ES-I3 (cell line): Measurements from ENCODE around the gene ATP13A1.
"Not testable (repeated sequence)": the region's sequence is repeated elsewhere in the genome, so short reads cannot be mapped to it uniquely, and the experiment has no call there.

Experiments
- H3K36me3 ChIP-seq: 2 replicates; pipeline ENCODE4 v1.6.1; 2013; ENCODE audit warnings: mild to moderate bottlenecking, low read length, control low read depth, moderate library complexity; ENCODE audit not compliant: insufficient read depth
- H3K4me1 ChIP-seq: 2 replicates; pipeline ENCODE4 v1.6.1; 2013; ENCODE audit warnings: mild to moderate bottlenecking, control low read depth, low read length; ENCODE audit not compliant: insufficient read depth
- H3K9ac ChIP-seq: 2 replicates; pipeline ENCODE4 v1.6.1; 2013; ENCODE audit warnings: low read depth, mild to moderate bottlenecking, low read length, moderate library complexity
- H3K9me3 ChIP-seq: 2 replicates; pipeline ENCODE4 v1.6.1; 2013; ENCODE audit warnings: mild to moderate bottlenecking, low read length, moderate library complexity; ENCODE audit not compliant: control insufficient read depth, insufficient read depth

ATP13A1 gene

GRCh38 chr19:19628501-19629134, 34.9 kb downstream of the ATP13A1 start:
- peak overlapping the region; percentile 72 for H3K9ac ChIP-seq
- peaks cover 7% of the 10 kb centered on the region; the same call in 1 of the 2 replicates for H3K4me1 ChIP-seq
- no peaks in the 10 kb centered on the region for H3K9me3 ChIP-seq
- no peaks in the 10 kb centered on the region for H3K36me3 ChIP-seq

DNA sequence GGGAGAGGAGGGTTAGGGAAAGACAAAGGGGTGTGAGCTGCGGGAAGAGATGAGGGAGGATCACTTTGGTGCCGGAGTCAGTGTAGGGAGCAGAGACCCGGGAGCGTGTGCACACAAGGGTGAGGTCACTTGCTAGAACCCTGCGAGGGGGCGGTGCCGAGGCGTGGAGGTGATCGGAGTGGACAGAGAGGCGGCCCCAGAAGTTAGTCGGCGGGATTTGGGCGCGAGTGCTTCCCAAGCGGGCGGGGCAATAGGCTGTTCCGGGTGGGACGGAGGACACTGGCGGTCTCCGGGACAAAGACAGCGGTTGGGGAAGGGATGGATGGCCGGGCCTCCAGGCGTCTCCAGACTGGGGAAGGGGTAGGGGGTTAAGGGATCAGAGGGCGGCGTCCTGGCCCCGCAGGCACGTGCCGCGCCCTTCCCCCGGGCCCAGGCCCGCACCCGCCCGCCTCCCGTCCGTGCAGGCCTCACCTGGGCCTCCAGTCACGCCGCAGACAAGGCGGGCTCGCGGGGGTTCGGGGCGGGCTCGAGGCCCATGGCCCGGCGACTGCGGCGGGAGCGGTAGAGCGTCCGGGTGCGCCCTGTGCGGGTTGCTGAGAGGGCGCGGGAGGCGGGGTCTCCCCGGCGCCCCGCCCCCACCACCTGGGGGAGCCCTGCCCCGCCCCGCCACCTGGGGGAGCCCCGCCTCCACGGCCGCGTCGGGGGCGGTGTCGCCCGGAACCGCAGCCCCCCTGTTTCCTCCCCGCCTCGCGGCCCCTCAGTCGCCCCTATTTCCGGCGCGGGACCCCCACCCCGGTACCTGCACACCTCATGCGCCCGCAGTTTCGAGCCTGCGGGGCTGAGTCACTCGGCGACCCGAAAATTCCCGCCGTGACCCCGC, 35.6 kb downstream of the ATP13A1 start, which contains the start of gene LPAR2:
LPAR2 (minus strand) TSS at position 600 of the 880 bp plus-strand sequence. CDS start 945 bp downstream, outside the sequence.
- Histone ChIP-seq H3K9ac (peak within 1 kb of the TSS; percentile 82), H3K9me3 (no peaks in the 10 kb centered on the region), H3K4me1 (peaks cover 7% of the 10 kb centered on the region; the same call in 1 of the 2 replicates), H3K36me3 (no peaks in the 10 kb centered on the region)

- Histone ChIP-seq H3K4me1 (peaks cover 7% of the 10 kb centered on the region; the same call in 1 of the 2 replicates), H3K36me3 (no peaks in the 10 kb centered on the region), H3K9ac (peak overlapping the region; percentile 82), H3K9me3 (no peaks in the 10 kb centered on the region)
Observed at GRCh38 chr19:19626516-19627472, 36.7 kb downstream of the ATP13A1 start.

GRCh38 chr19:19624032-19624570, 39.4 kb downstream of the ATP13A1 start:
- Histone ChIP-seq H3K9ac (no peak overlapping the region), H3K9me3 (no peaks in the 10 kb centered on the region), H3K4me1 (peaks cover 7% of the 10 kb centered on the region; the same call in 1 of the 2 replicates), H3K36me3 (no peaks in the 10 kb centered on the region)

GRCh38 chr19:19623383-19623782, 40.1 kb downstream of the ATP13A1 start:
- H3K9me3 ChIP-seq = no peaks in the 10 kb centered on the region
- peaks cover 7% of the 10 kb centered on the region; the same call in 1 of the 2 replicates for H3K4me1 ChIP-seq
- H3K36me3 ChIP-seq = no peaks in the 10 kb centered on the region

DNA sequence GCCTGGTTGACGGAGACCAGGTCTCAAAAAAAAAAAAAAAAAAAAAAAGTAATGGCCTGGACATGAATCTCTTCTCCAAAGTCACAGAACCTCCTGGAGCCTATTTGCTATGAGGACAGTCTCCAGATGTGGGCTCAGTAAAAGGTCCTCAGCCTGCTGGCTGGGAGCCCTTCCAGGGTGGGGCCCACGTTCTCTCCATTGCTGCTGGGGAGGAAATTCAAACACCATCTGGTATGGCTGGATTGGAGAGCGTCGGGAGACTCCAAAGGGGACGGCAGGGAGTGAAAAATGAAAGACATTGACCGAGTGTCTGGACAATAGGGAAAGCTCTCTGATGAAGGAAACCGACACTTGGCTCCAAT, 43.6 kb downstream of the ATP13A1 start:
- Histone ChIP-seq H3K9ac (no peak overlapping the region), H3K9me3 (no peaks in the 10 kb centered on the region), H3K4me1 (no peaks in the 10 kb centered on the region)

More at GRCh38 chr19:19623383-19623782, 40.1 kb downstream of the ATP13A1 start:
- no peak overlapping the region for H3K9ac ChIP-seq

GRCh38 chr19:19619181-19619848, 44.2 kb downstream of the ATP13A1 start:
- H3K4me1 ChIP-seq = no peaks in the 10 kb centered on the region
- H3K36me3 ChIP-seq = no peaks in the 10 kb centered on the region
- H3K9me3 ChIP-seq = no peaks in the 10 kb centered on the region
- peak overlapping the region; percentile 60; the same call in 1 of the 2 replicates for H3K9ac ChIP-seq

More for the DNA sequence above, 43.6 kb downstream of the ATP13A1 start:
- no peaks in the 10 kb centered on the region for H3K36me3 ChIP-seq

- peak within 1 kb of the TSS; percentile 60 for H3K9ac ChIP-seq
- no peaks in the 10 kb centered on the region for H3K4me1 ChIP-seq
- no peaks in the 10 kb centered on the region for H3K36me3 ChIP-seq
- no peaks in the 10 kb centered on the region for H3K9me3 ChIP-seq
Observed at GRCh38 chr19:19618219-19619051, 45.0 kb downstream of the ATP13A1 start, which contains the start of gene PBX4. PBX4 (minus strand) TSS chr19:19618687; CDS start chr19:19618629, 58 bp downstream.

DNA sequence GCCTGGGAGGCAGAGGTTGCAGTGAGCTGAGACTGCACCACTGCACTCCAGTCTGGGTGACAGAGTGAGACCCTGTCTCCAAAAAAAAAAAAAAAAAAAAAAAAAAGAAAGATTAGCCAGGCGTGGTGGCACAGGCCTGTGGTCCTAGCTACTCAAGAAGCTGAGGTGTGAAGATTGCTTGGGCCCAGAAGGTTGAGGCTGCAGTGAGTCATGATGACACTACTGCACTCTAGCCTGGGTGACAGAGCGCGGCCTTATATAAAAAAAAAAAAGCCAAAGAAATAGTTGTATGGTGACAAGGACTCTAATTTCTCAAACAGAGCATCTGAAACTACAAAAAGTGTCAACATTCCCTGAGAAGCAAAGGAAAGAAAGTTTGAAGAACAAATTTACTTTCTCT, 48.4 kb downstream of the ATP13A1 start:
- no peak overlapping the region for H3K9ac ChIP-seq
- H3K9me3 ChIP-seq = no peaks in the 10 kb centered on the region
- no peaks in the 10 kb centered on the region for H3K36me3 ChIP-seq
- no peaks in the 10 kb centered on the region for H3K4me1 ChIP-seq

DNA sequence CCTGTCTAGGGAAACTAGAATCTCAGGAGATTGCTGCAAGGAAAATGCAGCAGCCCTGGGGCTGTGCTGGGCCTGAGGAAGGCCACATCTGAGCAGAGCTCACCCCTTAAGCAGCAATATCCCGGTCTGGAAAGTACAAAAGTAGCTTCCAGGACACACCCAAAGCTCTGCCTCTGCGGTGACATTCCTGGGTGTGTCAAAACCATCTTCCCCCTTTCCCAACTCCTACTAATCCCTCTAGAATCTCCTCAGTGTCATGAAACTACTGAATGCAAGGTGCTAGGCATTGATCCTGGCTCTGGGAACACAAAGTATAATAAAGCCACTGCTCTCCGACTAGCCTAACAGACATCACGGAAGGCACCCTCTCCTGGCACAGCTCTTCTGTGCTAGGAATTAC, 50.0 kb downstream of the ATP13A1 start:
- Histone ChIP-seq H3K9me3 (no peaks in the 10 kb centered on the region), H3K4me1 (no peaks in the 10 kb centered on the region), H3K36me3 (no peaks in the 10 kb centered on the region), H3K9ac (no peak overlapping the region)

DNA sequence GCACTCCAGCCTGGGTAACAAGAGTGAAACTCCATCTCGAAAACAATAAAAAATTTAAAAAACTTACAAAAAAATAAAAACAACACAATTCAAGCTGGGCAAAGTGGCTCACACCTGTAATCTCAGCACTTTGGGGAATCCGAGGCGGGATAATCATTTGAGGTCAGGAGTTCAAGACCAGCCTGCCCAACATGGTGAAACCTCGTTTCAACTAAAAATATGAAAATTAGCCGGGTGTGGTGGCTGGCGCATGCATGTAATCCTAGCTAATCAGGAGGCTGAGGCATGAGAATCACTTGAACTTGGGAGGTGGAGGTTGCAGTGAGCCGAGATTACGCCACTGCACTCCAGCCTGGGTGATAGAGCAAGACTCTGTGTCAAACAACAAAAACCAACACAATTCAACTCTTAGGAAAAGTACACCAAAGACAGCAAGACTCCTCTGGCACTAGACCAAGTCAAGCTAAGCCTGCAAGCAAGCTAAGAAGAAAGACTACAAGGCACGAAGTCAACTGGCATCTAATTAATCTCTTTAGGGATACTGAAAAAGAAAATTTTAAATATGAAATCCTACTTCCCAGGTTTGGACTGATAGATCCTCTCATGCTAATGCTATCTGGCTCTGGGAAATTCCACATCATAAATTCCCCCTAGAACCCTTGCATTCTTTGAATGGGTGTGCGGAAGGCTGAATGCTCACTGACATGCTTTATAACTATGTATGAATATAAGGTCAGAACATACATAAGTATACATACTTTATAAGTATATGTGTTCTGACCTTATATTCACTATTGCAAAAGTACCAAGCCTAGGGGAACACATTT, 52.9 kb downstream of the ATP13A1 start:
- H3K4me1 ChIP-seq = peaks cover 5% of the 10 kb centered on the region; the same call in 1 of the 2 replicates
- H3K9ac ChIP-seq = no peak overlapping the region
- H3K9me3 ChIP-seq = no peaks in the 10 kb centered on the region
- no peaks in the 10 kb centered on the region for H3K36me3 ChIP-seq

DNA sequence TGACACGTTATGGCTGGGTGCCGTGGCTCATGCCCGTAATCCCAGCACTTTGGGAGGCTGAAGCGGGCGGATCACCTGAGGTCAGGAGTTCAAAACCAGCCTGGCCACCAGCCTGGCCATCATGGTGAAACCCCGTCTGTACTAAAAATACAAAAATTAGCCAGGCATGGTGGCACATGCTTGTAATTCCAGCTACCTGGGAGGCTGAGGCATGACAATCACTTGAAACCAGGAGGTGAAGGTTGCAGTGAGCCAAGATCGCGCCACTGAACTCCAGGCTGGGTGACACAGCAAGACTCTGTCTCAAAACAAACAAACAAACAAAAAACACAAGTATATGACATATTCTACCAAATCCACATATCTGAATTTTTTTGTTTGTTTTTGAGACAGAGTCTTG, 56.8 kb downstream of the ATP13A1 start:
- not testable (repeated sequence) for H3K36me3 ChIP-seq, H3K9me3 ChIP-seq, H3K9ac ChIP-seq
- peaks cover 19% of the 10 kb centered on the region for H3K4me1 ChIP-seq
